GM06990 (cell line): ENCODE results near the gene TMEM154.

ENCODE experiments used
- DNase-seq: peaks from one replicate; pipeline ENCODE4 v3.0.0-alpha.2; 2011; ENCODE audit not compliant: insufficient read length; ENCODE audit errors: extremely low read depth
- H3K27me3 ChIP-seq: replicated peaks from 2 replicates; pipeline ENCODE4 v1.6.0; 2011; ENCODE audit warnings: low read length; ENCODE audit not compliant: control insufficient read depth, insufficient read depth
- H3K36me3 ChIP-seq: 2 replicates; pipeline ENCODE4 v1.5.1; 2011; ENCODE audit warnings: low read length; ENCODE audit not compliant: control insufficient read depth, insufficient read depth
- H3K4me3 ChIP-seq: replicated peaks from 2 replicates; pipeline ENCODE4 v1.5.1; 2011; ENCODE audit warnings: low read depth, mild to moderate bottlenecking, control low read depth, low read length
- CTCF ChIP-seq: IDR thresholded peaks from 2 replicates; pipeline ENCODE4 v1.5.1; 2011; ENCODE audit warnings: low read length, control low read depth, mild to moderate bottlenecking, inconsistent platforms; ENCODE audit not compliant: insufficient read depth, poor library complexity, severe bottlenecking

TMEM154 gene

DNA sequence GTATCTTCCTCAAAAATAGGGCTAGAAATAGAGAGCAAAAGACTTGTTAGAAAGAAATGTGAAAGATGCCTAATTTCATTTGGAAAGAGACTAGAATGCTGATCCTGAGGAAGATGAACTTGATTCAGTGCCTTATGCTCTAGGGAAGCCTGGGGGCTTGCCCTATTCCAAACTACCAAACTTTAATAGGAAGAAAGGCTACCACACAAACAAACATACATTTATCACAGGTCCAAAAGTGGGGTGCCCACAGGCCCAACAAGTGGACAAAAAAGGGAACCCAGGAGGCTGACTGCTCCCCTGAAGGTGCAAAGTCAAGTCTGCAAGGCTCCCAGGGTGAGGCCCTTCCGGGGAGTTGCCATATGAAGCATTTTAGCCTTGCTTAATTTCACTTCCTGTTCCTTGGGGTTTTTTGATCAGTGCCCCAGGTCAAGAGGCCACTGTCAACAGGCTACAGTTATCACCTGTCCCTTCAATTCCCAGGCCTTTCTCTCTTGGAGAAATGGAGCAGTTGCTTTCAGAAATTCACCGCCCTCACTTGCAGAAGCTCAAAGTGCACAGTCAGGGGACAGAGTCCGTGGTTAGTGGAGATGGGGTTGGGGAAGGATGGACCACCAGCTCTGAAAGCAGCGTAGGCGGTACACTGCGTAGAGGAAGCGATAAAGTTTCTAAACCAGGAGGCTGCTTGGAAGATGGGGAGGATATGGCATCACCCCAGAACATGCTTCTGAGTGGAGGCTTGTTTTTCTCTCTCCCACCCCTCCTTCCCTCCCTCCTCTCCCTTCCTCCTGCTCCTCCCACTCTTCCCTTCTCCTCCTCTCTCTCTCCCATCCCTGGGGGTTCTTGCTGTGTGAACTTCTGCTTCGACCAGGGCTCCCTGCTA, 36.4 kb downstream of the TMEM154 start:
- DNase-seq = peak; percentile 80
- peak overlapping the region; percentile 9 for H3K4me3 ChIP-seq
- no peak for TF ChIP-seq CTCF
- H3K27me3 ChIP-seq = no peaks in the 10 kb centered on the region
- H3K36me3 ChIP-seq = no peaks in the 10 kb centered on the region; the same call in 1 of the 2 replicates

- no peak for DNase-seq
- no peaks in the 10 kb centered on the region for H3K36me3 ChIP-seq
- H3K27me3 ChIP-seq = no peaks in the 10 kb centered on the region
- H3K4me3 ChIP-seq = no peak overlapping the region
- peak; percentile 40 for TF ChIP-seq CTCF
These were observed 39.5 kb downstream of the TMEM154 start for GRCh38 chr4:152640058-152640921.

DNA sequence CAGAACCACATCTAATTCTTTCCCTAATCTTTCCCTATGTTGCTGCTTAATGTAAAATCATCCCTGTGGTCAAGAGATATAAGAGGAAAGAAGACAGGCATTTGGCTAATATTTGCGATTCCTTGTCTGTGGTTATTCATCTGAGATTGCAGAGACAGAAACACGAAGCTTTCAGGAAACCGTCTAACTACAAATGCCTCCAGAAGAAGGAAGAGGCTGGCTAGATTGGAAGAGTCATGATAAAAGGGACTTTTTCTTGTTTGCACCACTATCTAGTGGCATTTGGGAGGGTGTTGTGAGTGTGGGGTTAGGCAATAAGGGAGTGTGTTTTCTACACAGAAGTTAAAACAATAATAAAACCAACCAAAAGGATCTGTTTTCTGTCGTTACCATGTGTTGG, 43.9 kb downstream of the TMEM154 start:
- no peak for TF ChIP-seq CTCF
- peaks cover 2% of the 10 kb centered on the region; the same call in 1 of the 2 replicates for H3K36me3 ChIP-seq
- H3K27me3 ChIP-seq = no peaks in the 10 kb centered on the region
- DNase-seq = no peak
- H3K4me3 ChIP-seq = no peak overlapping the region

- Histone ChIP-seq H3K27me3 (no peaks in the 10 kb centered on the region), H3K4me3 (no peak overlapping the region), H3K36me3 (peaks cover 2% of the 10 kb centered on the region; the same call in 1 of the 2 replicates)
- no peak for TF ChIP-seq CTCF
- DNase-seq = no peak
These were observed 45.6 kb downstream of the TMEM154 start for GRCh38 chr4:152634110-152634760.

DNA sequence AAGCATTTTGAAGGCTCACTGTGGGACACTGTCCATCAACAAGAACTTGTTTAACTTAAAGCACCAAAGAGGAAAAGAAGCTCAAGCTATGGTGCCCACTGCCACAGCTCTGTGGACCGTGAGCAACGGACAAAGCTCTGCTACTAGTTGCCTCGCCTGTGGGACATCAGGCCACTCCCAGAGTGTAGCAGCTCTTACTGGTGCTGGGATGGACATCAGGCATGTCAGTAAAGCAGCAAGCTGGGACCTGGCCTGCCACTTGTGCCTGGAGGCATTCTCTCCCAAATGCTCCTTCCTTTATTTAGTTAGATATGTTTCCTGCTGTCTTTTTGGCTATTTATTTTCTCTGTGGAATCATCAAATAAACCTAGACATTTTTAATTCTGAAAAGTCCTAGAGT, 46.7 kb downstream of the TMEM154 start:
- TF ChIP-seq CTCF = no peak
- peaks cover 3% of the 10 kb centered on the region for H3K36me3 ChIP-seq
- no peak overlapping the region for H3K4me3 ChIP-seq
- H3K27me3 ChIP-seq = no peaks in the 10 kb centered on the region
- no peak for DNase-seq
